Measurements from ENCODE around the gene MRPL39.
"Not testable (repeated sequence)": the region's sequence is repeated elsewhere in the genome, so short reads cannot be mapped to it uniquely, and the experiment has no call there.

MRPL39 gene

GRCh38 chr21:25607151-25608043 lies at the start of gene MRPL39:
Gene MRPL39, minus strand, starts transcription at chr21:25607481. Its CDS starts 6 bp downstream, at chr21:25607475.
- DNase-seq = peak; percentile 85

- DNase-seq = no peak
Observed at GRCh38 chr21:25656412-25656811, 49.1 kb upstream of the MRPL39 start.

- no peak for DNase-seq
Observed at GRCh38 chr21:25649146-25649545, 41.9 kb upstream of the MRPL39 start.

GRCh38 chr21:25647647-25648046 lies 40.4 kb upstream of the MRPL39 start:
- no peak for DNase-seq

GRCh38 chr21:25646474-25646873 lies 39.2 kb upstream of the MRPL39 start:
- no peak for DNase-seq

GRCh38 chr21:25643486-25643885 lies 36.2 kb upstream of the MRPL39 start:
- no peak for DNase-seq

- DNase-seq = no peak
Observed at GRCh38 chr21:25640943-25641292, 33.6 kb upstream of the MRPL39 start.

GRCh38 chr21:25640202-25640942 lies 33.1 kb upstream of the MRPL39 start:
- no peak for DNase-seq

GRCh38 chr21:25639551-25640201 lies 32.4 kb upstream of the MRPL39 start:
- DNase-seq = peak; percentile 53

- DNase-seq = peak; percentile 18
Observed at GRCh38 chr21:25638660-25639550, 31.6 kb upstream of the MRPL39 start, which contains the start of gene JAM2. Gene JAM2, plus strand, starts transcription at chr21:25639258. Its CDS starts 564 bp downstream, at chr21:25639822.

GRCh38 chr21:25637851-25638659 lies 30.8 kb upstream of the MRPL39 start:
- DNase-seq = peak; percentile 15

- no peak for DNase-seq
Observed at GRCh38 chr21:25636727-25637126, 29.4 kb upstream of the MRPL39 start.

- DNase-seq = no peak
Observed at GRCh38 chr21:25635310-25635709, 28.0 kb upstream of the MRPL39 start.

- DNase-seq = no peak
Observed at GRCh38 chr21:25632296-25632695, 25.0 kb upstream of the MRPL39 start.

- DNase-seq = no peak
Observed at GRCh38 chr21:25626757-25627156, 19.5 kb upstream of the MRPL39 start.

GRCh38 chr21:25625776-25626555 lies 18.7 kb upstream of the MRPL39 start:
- DNase-seq = not testable (repeated sequence)

- DNase-seq = no peak
Observed at GRCh38 chr21:25625036-25625435, 17.8 kb upstream of the MRPL39 start.

- no peak for DNase-seq
Observed at GRCh38 chr21:25624511-25624910, 17.2 kb upstream of the MRPL39 start.

GRCh38 chr21:25619198-25619597 lies 11.9 kb upstream of the MRPL39 start:
- no peak for DNase-seq

GRCh38 chr21:25615880-25616279 lies 8.6 kb upstream of the MRPL39 start:
- DNase-seq = no peak

- no peak for DNase-seq
Observed at GRCh38 chr21:25614441-25614840, 7.2 kb upstream of the MRPL39 start.

All from CD4-positive, alpha-beta T cell treated with Interferon gamma for 1 hour (primary cell).